Adipose tissue (tissue), 3 donors: ENCODE results near the gene TBC1D3I. TPM values are rescaled to one million over a fixed set of nuclear protein-coding genes. Genes with fewer than 3 reads are reported as not detected.
"Not testable (repeated sequence)": the region's sequence is repeated elsewhere in the genome, so short reads cannot be mapped to it uniquely, and the experiment has no call there.

Source experiments
- H3K27ac ChIP-seq: one replicate; pipeline ENCODE4 v1.5.1; 2013; ENCODE audit warnings: low read depth, low read length
- WGBS, 3 donors: extraction: QIAGEN DNeasy Blood & Tissue Kit; methylation state at CpG; one replicate each; pipeline ENCODE4 v1.1.7; 2013; 5-methylcytosine and 5-hydroxymethylcytosine counted together
- polyA plus RNA-seq, 3 donors: library from polyadenylated mRNA; stranded (reverse); fragments of 200-250 nt; gene quantifications; one replicate each; pipeline ENCODE4 v1.2.3, GENCODE V29; 2013
- donor health status: healthy with polysubstance abuse.
- donor health status: Bipolar disorder and iron deficiency.
- donor health status: healthy.

The TBC1D3I gene
- polyA plus RNA-seq, result under 1 TPM in 2 of 3 donors, not detected in 1; 0.12 to 0.66 TPM

GRCh38 chr17:36264470-36264869, at the start of gene TBC1D3I:
Gene TBC1D3I, minus strand, starts transcription at chr17:36264570. Its CDS starts 1,585 bp downstream, at chr17:36262985.
- no CpG with 5 or more reads among the region's 11 CpGs for WGBS, 3 donors
- H3K27ac ChIP-seq, result not testable (repeated sequence)

- not testable (repeated sequence) for H3K27ac ChIP-seq
- no CpG with 5 or more reads among the region's 1 CpG for WGBS, 3 donors
Measured at GRCh38 chr17:36295161-36295560, 30.8 kb upstream of the TBC1D3I start.

GRCh38 chr17:36289965-36290612, 25.7 kb upstream of the TBC1D3I start:
- H3K27ac ChIP-seq, result not testable (repeated sequence)
- 43 to 73% (median 50%) methylated on average over 1 of the region's 2 CpGs for WGBS, 3 donors

- H3K27ac ChIP-seq, result not testable (repeated sequence)
- WGBS, 3 donors, result 90 to 100% (median 100%) methylated on average over 2 to 3 of the region's 5 CpGs
Measured at GRCh38 chr17:36284219-36284618, 19.8 kb upstream of the TBC1D3I start.

- WGBS, 3 donors, result no CpG with 5 or more reads among the region's 1 CpG
- not testable (repeated sequence) for H3K27ac ChIP-seq
Measured at GRCh38 chr17:36283256-36283655, 18.9 kb upstream of the TBC1D3I start.

- 64 to 75% (median 74%) methylated on average over 3 of the region's 4 CpGs for WGBS, 3 donors
- not testable (repeated sequence) for H3K27ac ChIP-seq
Measured at GRCh38 chr17:36242046-36242445, 22.3 kb downstream of the TBC1D3I start.

- not testable (repeated sequence) for H3K27ac ChIP-seq
- 37 to 51% (median 51%) methylated on average over 4 of the region's 5 CpGs for WGBS, 3 donors
Measured at GRCh38 chr17:36229644-36230043, 34.7 kb downstream of the TBC1D3I start.

- not testable (repeated sequence) for H3K27ac ChIP-seq
- 84 to 91% (median 90%) methylated on average over 9 to 12 of the region's 12 CpGs for WGBS, 3 donors
Measured at GRCh38 chr17:36222967-36223366, 41.4 kb downstream of the TBC1D3I start.

GRCh38 chr17:36221581-36222100, 42.7 kb downstream of the TBC1D3I start:
- WGBS, 3 donors, result 78 to 87% (median 85%) methylated on average over 4 of the region's 4 CpGs
- not testable (repeated sequence) for H3K27ac ChIP-seq

GRCh38 chr17:36220737-36221580, 43.4 kb downstream of the TBC1D3I start:
- not testable (repeated sequence) for H3K27ac ChIP-seq
- 75 to 84% (median 78%) methylated on average over 3 of the region's 3 CpGs for WGBS, 3 donors

GRCh38 chr17:36219556-36219955, 44.8 kb downstream of the TBC1D3I start:
- H3K27ac ChIP-seq, result not testable (repeated sequence)
- WGBS, 3 donors, result 88 to 97% (median 97%) methylated on average over 1 of the region's 1 CpG

- not testable (repeated sequence) for H3K27ac ChIP-seq
- 48 to 67% (median 58%) methylated on average over 7 of the region's 7 CpGs for WGBS, 3 donors
Measured at GRCh38 chr17:36215406-36216308, 48.7 kb downstream of the TBC1D3I start.

GRCh38 chr17:36214918-36215317, 49.5 kb downstream of the TBC1D3I start:
- H3K27ac ChIP-seq, result no peak overlapping the region

GRCh38 chr17:36213695-36214094, 50.7 kb downstream of the TBC1D3I start:
- H3K27ac ChIP-seq, result no peak overlapping the region
- WGBS, 3 donors, result 63 to 90% (median 77%) methylated on average over 3 of the region's 3 CpGs

GRCh38 chr17:36212966-36213365, 51.4 kb downstream of the TBC1D3I start:
- WGBS, 3 donors, result 78 to 90% (median 83%) methylated on average over 3 of the region's 3 CpGs
- no peak overlapping the region for H3K27ac ChIP-seq

GRCh38 chr17:36212272-36212605, 52.1 kb downstream of the TBC1D3I start:
- WGBS, 3 donors, result 37 to 85% (median 50%) methylated on average over 3 to 4 of the region's 4 CpGs
- H3K27ac ChIP-seq, result no peak overlapping the region

- 44 to 52% (median 44%) methylated on average over 5 to 9 of the region's 10 CpGs for WGBS, 3 donors
- H3K27ac ChIP-seq, result not testable (repeated sequence)
Measured at GRCh38 chr17:36211484-36212271, 52.7 kb downstream of the TBC1D3I start.
